H1 (cell line): Measurements from ENCODE around the gene TLE5. TPM values are rescaled to one million over a fixed set of nuclear protein-coding genes. Genes with fewer than 3 reads are reported as not detected.

Source experiments
- GABPA ChIP-seq: IDR thresholded peaks from 2 replicates; pipeline ENCODE4 v1.6.1; 2011; ENCODE audit warnings: mild to moderate bottlenecking, low read length, moderate library complexity, borderline replicate concordance; ENCODE audit not compliant: insufficient read depth
- JUND ChIP-seq: IDR thresholded peaks from 2 replicates; pipeline ENCODE4 v1.6.1; 2011; ENCODE audit warnings: mild to moderate bottlenecking, improper control_type of control experiment, low read length
- KDM1A ChIP-seq: fragments of 200-600, 300-600 bp; sonication (generic); IDR thresholded peaks from 2 replicates; pipeline ENCODE4 v1.7.1; 2016; ENCODE audit warnings: mild to moderate bottlenecking, low read length, borderline replicate concordance
- NRF1 ChIP-seq: IDR thresholded peaks from 2 replicates; pipeline ENCODE4 v1.6.1; 2011; ENCODE audit warnings: mild to moderate bottlenecking, low read depth, low read length, improper control_type of control experiment
- RBBP5 ChIP-seq: IDR thresholded peaks from 2 replicates; pipeline ENCODE4 v1.7.1; 2012; ENCODE audit warnings: low read depth, mild to moderate bottlenecking, inconsistent platforms, low read length, moderate library complexity, borderline replicate concordance
- SIN3A ChIP-seq, 2 experiments: IDR thresholded peaks in 1 of 2; conservative IDR thresholded peaks in 1 of 2; 2 replicates each; pipeline ENCODE4 v1.6.1; 2011 to 2012; ENCODE audit warnings: low read length in 2 of 2, improper control_type of control experiment in 1 of 2, low read depth in 1 of 2, mild to moderate bottlenecking in 1 of 2
- TCF12 ChIP-seq: IDR thresholded peaks from 2 replicates; pipeline ENCODE4 v1.6.1; 2011; ENCODE audit warnings: low read depth, mild to moderate bottlenecking, low read length
- polyA plus RNA-seq, 7 experiments: library from polyadenylated mRNA; depleted of rRNA in 3 of 7; stranded (reverse) in 5 of 7; unstranded in 2 of 7; fragments of >200 nt in 5 of 7; fragments of 200-250 nt in 2 of 7; gene quantifications; 1 replicate in 5 of 7; 2 replicates in 1 of 7; 4 replicates in 1 of 7; pipeline versions ENCODE4 v1.2.1 to v1.2.3, GENCODE V29; 2011 to 2013; ENCODE audit warnings: missing spikeins in 2 of 7, mixed read lengths in 2 of 7
- total RNA-seq: library from RNA; stranded (reverse); fragmentation: NEBNext Ultra II Directional; extraction: Animal tissue kit (Norgen Biotek cat#: 25700); gene quantifications from 2 replicates; pipeline ENCODE4 v1.2.1, GENCODE V29; 2021

Gene TLE5
- total and polyA plus RNA-seq, 2 of the 8 experiments (the other 6 are each of a cell fraction or from before 2014, with no cell fraction given): 187 to 285 TPM

DNA sequence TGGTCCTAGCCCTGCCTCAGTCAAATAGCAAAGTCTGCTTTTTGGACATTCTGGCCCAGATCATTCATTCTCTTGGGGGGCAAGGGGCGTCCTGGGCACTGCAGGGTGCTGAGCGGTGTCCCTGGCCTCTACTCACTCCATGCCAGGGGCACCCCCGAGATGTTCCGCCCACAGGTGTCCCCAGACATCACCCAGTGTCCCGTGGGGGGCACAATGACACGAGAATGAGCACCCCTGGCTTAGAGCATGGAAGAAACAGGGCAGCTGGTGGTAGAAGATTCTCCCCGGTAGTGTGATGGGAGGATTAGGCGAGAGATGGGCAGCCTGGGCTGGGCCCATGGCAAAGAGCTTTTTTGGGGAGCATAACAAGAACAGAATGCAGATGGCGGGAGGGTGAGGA, 5.3 kb upstream of the TLE5 start (continued):
- TF ChIP-seq NRF1 (no peak), GABPA (no peak), TCF12 (no peak), JUND (no peak), KDM1A (no peak), RBBP5 (no peak), SIN3A (conservative IDR thresholded peaks at IDR 0.05 in 1 of 2, IDR thresholded peaks at IDR 0.05 in 1 of 2; ENCODE audit: low read depth in 1 of 2, low read length in 2 of 2) (no peak)
